BJ (cell line): ENCODE data around the gene COL6A2. TPM values are rescaled to one million over a fixed set of nuclear protein-coding genes. Genes with fewer than 3 reads are reported as not detected.
A peak's percentile ranks its signal among the peaks of the same experiment; 100 is the strongest.

ENCODE experiments used
- CTCF ChIA-PET: fragments of 350-600 bp; formaldehyde crosslinking; extraction: SDS; loops from one replicate; lab custom pipeline; 2021; ENCODE audit warnings: antibody characterized with exemption, inconsistent platforms; lab: Yijun Ruan, JAX
- POLR2A ChIA-PET: fragments of 300-600 bp; sonication (Branson Sonifier 250); formaldehyde crosslinking; extraction: SDS; loops from one replicate; lab custom pipeline; 2021; ENCODE audit warnings: antibody characterized with exemption; lab: Charles Lee
- DNase-seq: peaks from one replicate; pipeline ENCODE4 v3.0.0-alpha.2; 2011; ENCODE audit warnings: low read depth
- H3K27me3 ChIP-seq: 2 replicates; pipeline ENCODE4 v1.6.0; 2011; ENCODE audit warnings: low read length; ENCODE audit not compliant: control insufficient read depth, insufficient read depth
- H3K36me3 ChIP-seq: 2 replicates; pipeline ENCODE4 v1.5.1; 2011; ENCODE audit warnings: low read length; ENCODE audit not compliant: control insufficient read depth, insufficient read depth
- H3K4me3 ChIP-seq: 2 replicates; pipeline ENCODE4 v1.5.1; 2011; ENCODE audit warnings: low read depth, mild to moderate bottlenecking, control low read depth, low read length
- polyA plus RNA-seq: library from polyadenylated mRNA; depleted of rRNA; stranded (reverse); fragments of >200 nt; gene quantifications from 2 replicates; pipeline ENCODE4 v1.2.3, GENCODE V29; 2011
- TF ChIP-seq, protein P1 (sequence below): IDR thresholded peaks from 2 replicates; pipeline ENCODE4 v1.5.1; 2011; ENCODE audit warnings: low read depth, mild to moderate bottlenecking, control low read depth, inconsistent platforms, low read length, moderate library complexity; ENCODE audit not compliant: insufficient read depth

Gene COL6A2
- polyA plus RNA-seq, 1 experiment = 665 TPM

DNA sequence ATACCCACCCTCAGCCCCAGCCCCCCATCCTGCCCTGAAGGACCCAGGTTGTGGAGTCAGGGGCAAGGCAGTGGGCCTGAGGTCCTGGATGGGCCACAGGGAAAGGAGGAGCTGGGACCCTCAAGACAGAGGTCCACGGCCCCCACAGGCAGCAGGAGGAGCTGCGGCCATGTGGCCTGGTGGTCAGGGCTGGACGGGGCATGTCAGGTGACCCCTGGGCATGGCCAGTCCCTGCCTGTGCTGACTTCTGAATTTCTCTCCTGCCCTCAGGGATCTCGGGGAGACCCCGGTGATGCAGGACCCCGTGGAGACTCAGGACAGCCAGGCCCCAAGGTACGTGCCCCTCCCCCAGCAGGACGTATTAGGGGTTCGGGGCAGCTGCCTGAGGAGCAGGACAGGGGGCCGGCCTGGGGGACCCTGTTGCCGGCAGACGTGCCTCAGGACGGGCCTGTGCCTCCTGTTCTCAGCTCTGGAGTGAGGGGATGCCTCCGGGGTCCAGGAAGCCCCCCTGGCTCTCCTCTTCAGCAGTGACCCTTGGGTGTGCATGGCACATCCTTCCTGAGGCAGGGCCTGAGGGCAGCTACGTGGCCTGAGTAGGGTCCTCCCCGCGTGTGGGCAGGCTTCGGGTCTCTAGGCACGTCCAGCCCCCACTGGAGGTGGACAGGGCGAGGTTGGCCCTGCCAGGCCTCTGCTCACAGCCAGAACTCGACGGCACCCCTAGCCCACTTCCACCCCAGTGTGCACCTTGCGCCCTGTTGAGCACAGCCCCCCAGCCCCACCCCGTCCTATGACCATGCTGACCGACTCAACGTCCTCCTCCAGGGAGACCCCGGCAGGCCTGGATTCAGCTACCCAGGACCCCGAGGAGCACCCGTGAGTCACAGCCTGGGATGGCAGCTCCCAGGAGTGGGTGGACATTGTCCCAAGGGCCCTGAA is 23.6 kb downstream of the COL6A2 start:
- Histone ChIP-seq H3K36me3 (peaks cover 86% of the 10 kb centered on the region), H3K4me3 (no peak overlapping the region), H3K27me3 (no peaks in the 10 kb centered on the region)
- ChIA-PET POLR2A (no interaction called here), CTCF (interaction anchor here (0.7 to 1.3 kb wide), 3 partner anchors 15 to 148 kb away, joined by 3 read pairs; no protein-coding TSS in a partner anchor)
- TF ChIP-seq, protein P1, sequence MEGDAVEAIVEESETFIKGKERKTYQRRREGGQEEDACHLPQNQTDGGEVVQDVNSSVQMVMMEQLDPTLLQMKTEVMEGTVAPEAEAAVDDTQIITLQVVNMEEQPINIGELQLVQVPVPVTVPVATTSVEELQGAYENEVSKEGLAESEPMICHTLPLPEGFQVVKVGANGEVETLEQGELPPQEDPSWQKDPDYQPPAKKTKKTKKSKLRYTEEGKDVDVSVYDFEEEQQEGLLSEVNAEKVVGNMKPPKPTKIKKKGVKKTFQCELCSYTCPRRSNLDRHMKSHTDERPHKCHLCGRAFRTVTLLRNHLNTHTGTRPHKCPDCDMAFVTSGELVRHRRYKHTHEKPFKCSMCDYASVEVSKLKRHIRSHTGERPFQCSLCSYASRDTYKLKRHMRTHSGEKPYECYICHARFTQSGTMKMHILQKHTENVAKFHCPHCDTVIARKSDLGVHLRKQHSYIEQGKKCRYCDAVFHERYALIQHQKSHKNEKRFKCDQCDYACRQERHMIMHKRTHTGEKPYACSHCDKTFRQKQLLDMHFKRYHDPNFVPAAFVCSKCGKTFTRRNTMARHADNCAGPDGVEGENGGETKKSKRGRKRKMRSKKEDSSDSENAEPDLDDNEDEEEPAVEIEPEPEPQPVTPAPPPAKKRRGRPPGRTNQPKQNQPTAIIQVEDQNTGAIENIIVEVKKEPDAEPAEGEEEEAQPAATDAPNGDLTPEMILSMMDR = 0 out of 2 replicates have a peak, but pooled peaks have one; percentile 7
- no peak for DNase-seq

DNA sequence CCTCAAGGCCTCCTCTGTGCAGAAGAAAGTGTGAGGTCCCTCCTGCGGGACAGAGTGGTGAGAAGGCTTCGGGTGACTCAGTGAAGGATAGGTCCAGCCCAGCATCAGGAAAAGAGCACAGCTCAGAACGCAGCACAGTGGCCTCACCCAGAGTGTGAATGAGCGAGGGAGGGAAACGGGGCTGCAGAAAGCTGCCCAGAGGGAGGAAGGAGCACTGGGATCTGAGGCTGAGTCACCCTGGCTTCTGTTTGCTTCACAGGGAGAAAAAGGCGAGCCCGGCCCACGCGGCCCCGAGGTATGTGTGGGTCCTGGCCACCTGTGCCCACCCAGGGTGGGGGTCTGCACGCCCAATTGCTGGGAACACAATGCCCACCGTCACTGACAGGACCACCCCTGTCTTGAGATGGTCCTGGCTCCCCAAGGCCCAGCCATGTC is 24.3 kb downstream of the COL6A2 start:
- ChIA-PET POLR2A (no interaction called here), CTCF (interaction anchor here (0.9 to 1.3 kb wide), 3 partner anchors 16 to 149 kb away, joined by 3 read pairs; no protein-coding TSS in a partner anchor)
- Histone ChIP-seq H3K27me3 (no peaks in the 10 kb centered on the region), H3K36me3 (peaks cover 86% of the 10 kb centered on the region), H3K4me3 (no peak overlapping the region)
- TF ChIP-seq, protein P1 = no peak
- no peak for DNase-seq

DNA sequence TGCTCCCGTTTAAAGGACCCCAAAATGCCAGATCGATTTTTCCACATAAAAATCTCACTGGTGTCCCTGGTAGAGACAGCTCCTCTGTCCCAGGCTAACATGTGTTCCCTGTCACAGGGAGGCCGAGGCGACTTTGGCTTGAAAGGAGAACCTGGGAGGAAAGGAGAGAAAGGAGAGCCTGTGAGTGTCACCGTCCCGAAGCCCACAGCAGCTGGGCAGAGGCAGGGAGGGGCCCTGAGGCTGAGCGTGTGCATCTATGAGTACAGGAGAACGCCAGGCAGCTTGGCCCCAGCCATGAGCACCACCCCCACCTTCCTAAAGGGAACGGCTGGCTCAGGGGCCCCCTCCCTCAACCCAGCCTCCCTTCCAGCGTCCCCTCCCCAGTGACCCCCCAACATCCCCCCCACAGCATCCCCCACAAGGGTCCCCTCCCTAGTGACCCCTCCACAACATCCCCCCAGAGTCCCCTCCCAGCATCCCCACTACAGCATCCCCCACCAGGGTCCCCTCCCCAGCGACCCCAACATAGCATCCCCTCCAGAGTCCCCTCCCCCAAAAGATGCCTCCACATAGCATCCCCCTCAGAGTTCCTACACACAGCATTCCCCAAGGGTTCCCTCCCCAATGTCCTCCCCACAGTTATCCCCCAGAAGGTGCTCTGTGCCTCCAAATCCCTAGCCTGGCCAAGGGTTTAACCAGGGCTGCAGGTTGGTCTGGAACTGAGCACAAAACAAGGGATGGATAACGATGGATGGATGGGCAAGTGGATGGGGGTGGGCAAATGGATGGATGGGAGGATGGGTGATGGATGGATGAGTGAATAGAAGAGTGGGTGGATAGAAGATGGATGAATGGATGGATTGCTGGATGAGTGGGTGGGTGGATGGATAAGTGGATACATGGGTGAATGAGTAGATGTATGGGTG is 25.1 kb downstream of the COL6A2 start:
- ChIA-PET CTCF (interaction anchor here (0.9 to 1.3 kb wide), 3 partner anchors 16 to 150 kb away, joined by 3 read pairs; no protein-coding TSS in a partner anchor), POLR2A (no interaction called here)
- no peaks in the 10 kb centered on the region for H3K27me3 ChIP-seq
- DNase-seq = no peak
- H3K4me3 ChIP-seq = no peak overlapping the region
- TF ChIP-seq, protein P1 = no peak
- H3K36me3 ChIP-seq = peaks cover 83% of the 10 kb centered on the region

DNA sequence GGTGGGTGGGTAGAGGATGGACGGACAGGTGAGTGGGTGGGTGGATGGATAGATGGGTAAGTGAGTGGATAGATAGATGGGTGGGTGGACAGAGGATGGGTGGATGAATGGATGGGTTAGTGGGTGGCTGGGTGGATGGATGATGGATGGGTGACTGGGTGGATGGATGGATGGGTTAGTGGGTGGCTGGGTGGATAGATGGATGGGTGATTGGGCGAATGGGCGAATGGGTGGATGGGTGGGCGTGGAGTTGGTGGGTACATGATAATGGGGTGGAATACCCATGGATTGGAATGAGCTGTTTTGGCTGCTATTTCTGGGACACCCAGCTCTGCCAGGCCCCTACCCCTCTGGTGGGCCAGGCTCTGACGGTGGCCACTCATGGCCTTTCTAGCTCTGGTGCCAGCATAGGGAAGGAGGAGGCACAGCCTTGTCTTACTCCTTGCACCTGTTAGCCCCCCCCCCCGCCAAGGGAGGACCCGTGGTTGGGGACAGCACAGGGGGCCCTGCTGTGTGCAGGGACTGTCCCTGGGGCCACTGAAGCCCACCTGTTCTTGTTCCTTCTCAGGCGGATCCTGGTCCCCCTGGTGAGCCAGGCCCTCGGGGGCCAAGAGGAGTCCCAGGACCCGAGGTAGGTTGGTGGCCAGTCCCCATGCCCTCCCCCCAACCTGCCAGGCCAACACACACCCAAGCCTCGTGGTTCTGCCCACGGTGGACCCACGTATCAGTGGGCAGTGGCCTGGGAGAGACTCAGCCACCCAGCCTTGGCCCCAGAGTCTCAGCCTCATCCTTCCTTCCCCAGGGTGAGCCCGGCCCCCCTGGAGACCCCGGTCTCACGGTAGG is 26.4 kb downstream of the COL6A2 start:
- DNase-seq = no peak
- ChIA-PET POLR2A (no interaction called here), CTCF (no interaction called here)
- Histone ChIP-seq H3K36me3 (peaks cover 78% of the 10 kb centered on the region), H3K27me3 (no peaks in the 10 kb centered on the region), H3K4me3 (no peak overlapping the region)
- TF ChIP-seq, protein P1 = no peak
